K562 (cell line): ENCODE results near the gene GLIS1.

Source experiments
- CBFB ChIP-seq: sonication (generic); formaldehyde crosslinking; IDR thresholded peaks from 2 replicates; pipeline ENCODE4 v1.4.0; 2020; ENCODE audit warnings: mild to moderate bottlenecking, missing genetic modification reagents
- MYNN ChIP-seq, 2 experiments: sonication (generic); formaldehyde crosslinking in 1 of 2; IDR thresholded peaks; 2 replicates each; pipeline versions ENCODE4 v1.5.0 to v1.6.1; 2016 to 2020; ENCODE audit warnings: antibody characterized with exemption in 1 of 2, missing genetic modification reagents in 1 of 2
- SAP30 ChIP-seq: fragments of 200-600 bp; sonication (generic); IDR thresholded peaks from 2 replicates; pipeline ENCODE4 v1.6.1; 2012; ENCODE audit warnings: borderline replicate concordance, low read depth, mild to moderate bottlenecking, moderate library complexity, low read length, control low read depth, inconsistent platforms; ENCODE audit not compliant: insufficient read depth, poor library complexity, severe bottlenecking
- SP1 ChIP-seq: sonication (generic); formaldehyde crosslinking; IDR thresholded peaks from 2 replicates; pipeline ENCODE4 v1.8.1; 2022; ENCODE audit warnings: mild to moderate bottlenecking, missing genetic modification reagents
- TF ChIP-seq, protein P1 (sequence below), 3 experiments: IDR thresholded peaks in 2 of 3; conservative IDR thresholded peaks in 1 of 3; 2 replicates each; pipeline ENCODE4 v1.5.1; 2011 to 2012; ENCODE audit warnings: low read length in 3 of 3, mild to moderate bottlenecking in 3 of 3, control low read depth in 2 of 3, improper control_type of control experiment in 1 of 3, inconsistent platforms in 1 of 3, low read depth in 1 of 3, mixed read lengths in 1 of 3, moderate library complexity in 1 of 3; ENCODE audit not compliant: insufficient read depth in 2 of 3

DNA sequence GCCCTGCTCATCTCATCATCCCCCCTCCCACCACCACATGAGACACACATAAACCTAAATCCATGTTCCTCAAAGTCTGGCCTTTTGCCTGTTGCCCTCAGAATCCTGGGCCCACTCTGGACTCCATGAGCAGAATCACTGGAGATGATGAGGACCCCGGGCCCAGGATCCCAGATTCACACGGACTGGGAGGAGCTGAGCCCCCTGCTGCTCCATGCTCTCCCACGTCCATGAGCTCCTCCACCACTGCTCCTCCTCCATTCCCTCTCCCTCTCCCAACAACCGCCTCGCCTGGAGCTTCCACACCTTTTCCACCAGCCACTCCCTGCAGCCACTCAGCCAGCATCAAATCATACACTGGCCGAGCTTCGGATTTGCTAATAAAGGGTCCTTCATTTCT, 47.6 kb downstream of the GLIS1 start:
- TF ChIP-seq, protein P1, sequence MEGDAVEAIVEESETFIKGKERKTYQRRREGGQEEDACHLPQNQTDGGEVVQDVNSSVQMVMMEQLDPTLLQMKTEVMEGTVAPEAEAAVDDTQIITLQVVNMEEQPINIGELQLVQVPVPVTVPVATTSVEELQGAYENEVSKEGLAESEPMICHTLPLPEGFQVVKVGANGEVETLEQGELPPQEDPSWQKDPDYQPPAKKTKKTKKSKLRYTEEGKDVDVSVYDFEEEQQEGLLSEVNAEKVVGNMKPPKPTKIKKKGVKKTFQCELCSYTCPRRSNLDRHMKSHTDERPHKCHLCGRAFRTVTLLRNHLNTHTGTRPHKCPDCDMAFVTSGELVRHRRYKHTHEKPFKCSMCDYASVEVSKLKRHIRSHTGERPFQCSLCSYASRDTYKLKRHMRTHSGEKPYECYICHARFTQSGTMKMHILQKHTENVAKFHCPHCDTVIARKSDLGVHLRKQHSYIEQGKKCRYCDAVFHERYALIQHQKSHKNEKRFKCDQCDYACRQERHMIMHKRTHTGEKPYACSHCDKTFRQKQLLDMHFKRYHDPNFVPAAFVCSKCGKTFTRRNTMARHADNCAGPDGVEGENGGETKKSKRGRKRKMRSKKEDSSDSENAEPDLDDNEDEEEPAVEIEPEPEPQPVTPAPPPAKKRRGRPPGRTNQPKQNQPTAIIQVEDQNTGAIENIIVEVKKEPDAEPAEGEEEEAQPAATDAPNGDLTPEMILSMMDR (IDR thresholded peaks at IDR 0.05 in 2 of 3, conservative IDR thresholded peaks at IDR 0.05 in 1 of 3; ENCODE audit: insufficient read depth in 2 of 3, low read depth in 1 of 3, low read length in 3 of 3) = no peak
- TF ChIP-seq CBFB (CRISPR knock-in tag) (no peak), SAP30 (no peak), SP1 (CRISPR knock-in tag) (no peak), MYNN (IDR thresholded peaks at IDR 0.05) (no peak), MYNN (CRISPR knock-in tag; IDR thresholded peaks at IDR 0.05) (no peak)
